Loucy (cell line): ENCODE results near the gene FBXL19.

Source experiments
- EZH2phosphoT487 ChIP-seq: fragments of 200-600 bp; IDR thresholded peaks from 2 replicates; pipeline ENCODE4 v1.6.1; 2018; ENCODE audit warnings: antibody characterized with exemption, mild to moderate bottlenecking, moderate library complexity, borderline replicate concordance
- TF ChIP-seq, protein P1 (sequence below): fragments of 200-600 bp; sonication (generic); conservative IDR thresholded peaks from 2 replicates; pipeline ENCODE4 v1.5.1; 2014; ENCODE audit warnings: mild to moderate bottlenecking, antibody characterized with exemption, low read length

DNA sequence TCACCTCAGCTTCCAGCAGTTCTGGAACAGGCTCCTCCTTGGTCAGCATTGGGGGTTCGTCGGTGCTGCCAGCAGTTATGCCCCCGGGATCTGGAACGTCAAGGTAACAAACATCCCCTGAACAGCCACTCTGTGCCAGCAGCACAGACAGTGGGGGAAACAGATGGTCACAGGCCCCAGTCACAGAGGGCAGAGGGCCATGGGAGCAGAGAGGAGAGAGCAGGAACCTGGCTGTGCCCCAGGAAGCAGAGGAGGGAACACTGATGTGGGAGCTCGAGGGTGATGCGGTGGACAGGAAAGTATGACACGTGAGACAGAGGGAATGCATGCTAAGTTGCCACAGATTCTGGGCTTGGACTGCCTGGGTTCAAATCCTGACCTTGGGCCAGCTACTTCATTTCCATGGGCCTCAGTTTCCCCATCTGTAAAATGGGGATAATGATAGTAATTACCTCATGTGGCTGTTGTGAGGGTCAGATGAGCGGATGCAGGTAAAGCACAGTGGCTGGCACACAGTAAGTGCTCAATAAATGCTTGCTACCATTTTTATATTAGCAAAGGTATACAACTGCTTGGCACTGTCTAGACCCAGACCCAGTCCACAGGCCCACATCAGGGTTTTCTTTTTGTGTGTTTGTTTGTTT, 34.4 kb upstream of the FBXL19 start:
- TF ChIP-seq, protein P1, sequence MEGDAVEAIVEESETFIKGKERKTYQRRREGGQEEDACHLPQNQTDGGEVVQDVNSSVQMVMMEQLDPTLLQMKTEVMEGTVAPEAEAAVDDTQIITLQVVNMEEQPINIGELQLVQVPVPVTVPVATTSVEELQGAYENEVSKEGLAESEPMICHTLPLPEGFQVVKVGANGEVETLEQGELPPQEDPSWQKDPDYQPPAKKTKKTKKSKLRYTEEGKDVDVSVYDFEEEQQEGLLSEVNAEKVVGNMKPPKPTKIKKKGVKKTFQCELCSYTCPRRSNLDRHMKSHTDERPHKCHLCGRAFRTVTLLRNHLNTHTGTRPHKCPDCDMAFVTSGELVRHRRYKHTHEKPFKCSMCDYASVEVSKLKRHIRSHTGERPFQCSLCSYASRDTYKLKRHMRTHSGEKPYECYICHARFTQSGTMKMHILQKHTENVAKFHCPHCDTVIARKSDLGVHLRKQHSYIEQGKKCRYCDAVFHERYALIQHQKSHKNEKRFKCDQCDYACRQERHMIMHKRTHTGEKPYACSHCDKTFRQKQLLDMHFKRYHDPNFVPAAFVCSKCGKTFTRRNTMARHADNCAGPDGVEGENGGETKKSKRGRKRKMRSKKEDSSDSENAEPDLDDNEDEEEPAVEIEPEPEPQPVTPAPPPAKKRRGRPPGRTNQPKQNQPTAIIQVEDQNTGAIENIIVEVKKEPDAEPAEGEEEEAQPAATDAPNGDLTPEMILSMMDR: no peak
- no peak for TF ChIP-seq EZH2phosphoT487
